Stimulated activated CD8-positive, alpha-beta memory T cell treated with anti-CD3 and anti-CD28 coated beads, Interleukin-7, amount 100 ng/mL, for 48 hours (primary cell): Measurements from ENCODE around the gene GNAQ.

Experiments
- DNase-seq, 2 donors: peaks; one replicate each; pipeline ENCODE4 v3.0.0-alpha.2; 2020; ENCODE audit warnings: low read depth in 1 of 2; ENCODE audit errors: extremely low read depth in 1 of 2

The GNAQ gene

DNA sequence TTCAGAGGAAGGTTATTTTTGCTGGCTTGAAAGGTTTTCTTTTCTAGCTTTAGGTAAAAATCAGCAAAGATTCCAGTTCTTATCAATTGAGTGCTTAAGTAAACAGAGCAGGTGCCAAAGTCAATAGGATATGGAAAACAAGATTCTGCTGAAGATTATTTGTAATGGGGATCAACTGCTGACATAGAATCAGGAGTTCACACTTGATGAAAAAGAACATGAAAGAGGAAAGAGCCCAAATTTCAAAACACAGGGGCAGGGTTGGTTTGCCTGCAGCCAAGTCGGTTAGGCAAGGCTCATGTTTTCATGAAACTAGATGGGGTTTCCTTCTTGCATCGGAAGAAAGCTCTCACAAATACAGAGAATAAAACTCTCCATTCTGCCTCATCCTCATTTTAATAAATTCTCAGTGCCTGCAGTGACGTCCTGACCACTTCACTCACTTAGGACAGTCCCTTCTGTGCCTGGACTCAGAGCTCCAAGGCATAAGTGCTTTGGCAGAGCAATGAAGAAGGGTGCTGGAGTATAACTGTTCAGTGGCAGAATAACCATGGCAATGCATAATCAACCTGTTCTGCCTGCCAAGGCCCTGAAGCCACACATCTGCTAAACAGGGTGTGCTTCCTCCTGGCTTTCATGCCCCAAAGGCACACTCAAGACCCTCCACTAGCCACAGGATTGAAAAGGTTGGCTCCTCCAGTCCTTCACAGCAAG lies 179.6 kb downstream of the GNAQ start:
- DNase-seq, result no peak

DNA sequence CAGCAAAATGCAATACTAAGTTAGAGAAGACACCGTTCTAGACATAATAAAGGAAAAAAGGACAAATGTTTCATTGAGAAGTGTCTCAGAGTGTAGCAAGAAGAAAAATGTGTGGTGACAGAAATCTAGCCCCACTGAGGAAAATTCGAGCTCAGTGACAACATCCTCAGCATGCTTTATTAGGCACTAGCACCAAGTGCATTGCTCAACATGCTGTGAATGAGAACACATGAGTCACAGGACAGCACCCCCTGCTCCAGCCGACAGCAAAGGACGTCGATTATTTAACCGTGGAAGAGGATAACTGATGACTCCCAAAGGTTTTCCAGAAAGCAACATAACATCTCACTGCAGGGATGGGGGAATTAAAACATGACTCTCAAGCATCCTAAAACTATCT lies 182.7 kb downstream of the GNAQ start:
- no peak for DNase-seq

DNA sequence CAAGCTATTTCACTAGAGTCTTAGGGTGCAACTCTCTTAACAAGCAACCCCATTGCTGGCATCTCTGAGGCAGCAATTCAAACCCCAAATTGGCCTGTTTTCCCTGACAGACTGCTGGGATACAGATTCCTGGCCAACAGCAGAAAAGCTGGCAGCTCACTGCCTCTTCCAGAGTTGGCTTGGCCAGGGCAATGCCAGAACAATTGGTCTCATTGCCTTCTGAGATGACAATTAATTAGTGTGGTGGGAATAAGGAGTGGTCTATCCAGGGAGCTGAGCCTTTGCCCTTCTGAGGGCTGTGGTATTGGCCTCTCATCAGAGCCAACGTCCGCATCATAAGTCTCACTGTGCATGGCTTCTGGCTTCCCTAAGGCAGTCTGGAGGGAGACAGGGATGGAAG lies 183.2 kb downstream of the GNAQ start:
- DNase-seq, result no peak

DNA sequence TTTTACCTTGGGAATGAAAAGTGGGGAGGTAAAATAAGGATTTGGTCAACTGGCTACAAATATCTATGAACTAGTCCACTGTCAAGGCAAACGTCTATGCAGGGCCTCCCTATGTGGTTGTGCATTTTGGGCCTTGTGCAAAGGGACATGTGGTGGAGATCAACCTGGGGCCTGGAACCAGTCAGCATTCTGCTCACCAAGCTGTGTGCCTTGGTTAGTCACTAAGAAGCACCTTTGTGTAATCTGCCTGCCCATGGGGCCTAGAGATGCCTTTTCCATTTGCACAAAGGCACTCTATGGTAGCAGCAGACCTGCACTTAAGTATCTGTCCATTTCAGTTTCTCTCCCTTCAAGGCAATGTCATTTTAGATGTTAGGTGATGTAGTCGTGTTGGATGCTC lies 184.0 kb downstream of the GNAQ start:
- DNase-seq, result no peak

DNA sequence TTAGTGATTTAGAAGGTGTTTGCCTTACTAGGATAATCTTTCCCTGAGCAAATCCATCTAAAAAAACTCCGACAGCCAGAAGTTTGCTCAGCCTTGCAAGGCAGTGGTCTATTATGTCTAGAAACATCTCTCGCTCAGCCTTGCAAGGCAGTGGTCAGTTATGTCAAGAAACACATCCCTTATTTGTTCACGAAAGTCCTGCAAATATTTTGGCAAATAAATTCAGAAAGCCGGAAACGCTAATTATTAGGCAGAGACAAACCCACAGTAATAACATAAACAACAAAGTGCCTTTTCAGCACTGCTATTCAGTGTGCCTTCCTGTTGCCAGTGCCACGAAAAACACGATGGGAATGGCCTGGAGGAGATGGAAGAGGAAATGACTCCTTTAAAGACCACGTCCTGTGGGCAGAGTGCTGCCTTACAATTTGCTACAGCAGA lies 184.5 kb downstream of the GNAQ start:
- no peak for DNase-seq

DNA sequence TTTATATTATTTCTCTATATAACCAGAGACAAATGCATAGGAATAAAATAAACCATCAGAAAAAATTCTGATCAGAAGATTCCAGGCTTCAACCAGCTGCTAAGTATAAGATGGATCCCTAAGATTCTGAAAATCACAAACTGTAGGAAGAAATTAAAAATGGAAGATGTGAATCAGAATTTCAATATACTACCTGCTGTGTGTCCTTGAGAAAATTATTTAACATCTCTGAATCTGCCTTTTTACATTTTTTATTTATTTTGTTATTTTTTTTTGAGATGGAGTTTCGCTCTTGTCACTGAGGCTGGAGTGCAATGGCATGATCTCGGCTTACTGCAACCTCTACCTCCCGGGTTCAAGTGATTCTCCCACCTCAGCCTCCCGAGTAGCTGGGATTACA lies 187.2 kb downstream of the GNAQ start:
- no peak for DNase-seq

DNA sequence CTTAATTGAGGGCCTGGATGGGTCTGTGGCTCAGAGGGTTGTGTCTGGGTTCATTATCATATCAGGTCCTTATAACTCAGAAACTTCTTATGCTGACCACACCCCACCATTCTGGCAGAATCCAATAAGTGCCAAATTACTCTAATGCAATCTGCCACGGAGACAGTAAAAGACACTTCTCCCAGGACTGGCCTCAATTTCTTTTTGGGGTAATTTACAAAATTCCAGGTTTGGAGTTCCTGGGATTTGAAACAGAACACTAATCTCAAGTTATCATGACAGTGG lies 187.8 kb downstream of the GNAQ start:
- no peak for DNase-seq

DNA sequence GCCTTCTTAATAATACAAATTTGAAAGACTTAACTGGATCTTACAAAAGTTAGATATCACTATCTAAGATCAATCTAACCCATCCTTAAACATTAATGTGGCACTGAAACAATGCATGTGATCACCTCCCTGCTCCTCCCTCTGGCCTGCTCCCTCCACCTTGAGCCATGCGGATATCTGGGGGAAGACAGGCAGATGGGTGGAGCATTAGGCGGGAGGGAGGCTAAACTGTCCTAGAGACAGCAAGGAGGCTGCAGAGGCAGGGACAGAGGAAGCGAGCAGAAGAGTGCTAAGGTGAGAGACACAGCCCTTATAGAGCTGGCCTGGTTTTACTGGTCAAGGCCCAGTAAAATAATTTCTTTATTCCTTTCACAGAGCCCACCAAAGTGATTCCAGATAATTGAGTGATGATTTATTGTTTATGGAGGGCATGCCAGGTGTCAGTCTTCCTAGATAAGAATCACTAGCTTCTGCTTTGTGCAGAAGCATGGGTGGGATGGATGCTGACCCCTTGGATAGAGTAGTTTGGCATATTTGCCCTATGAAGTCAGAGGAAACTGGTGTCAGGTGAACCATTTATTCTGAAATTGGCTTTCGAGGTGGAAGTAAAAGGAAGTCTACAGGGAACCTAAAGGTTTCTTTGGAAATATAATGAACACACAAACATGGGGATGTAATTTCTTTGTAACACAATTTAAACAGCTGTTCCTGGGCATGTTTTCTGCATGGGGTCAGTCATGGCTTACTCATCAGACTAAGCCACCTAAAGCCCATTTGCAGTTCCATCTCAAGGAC lies 188.3 kb downstream of the GNAQ start:
- no peak for DNase-seq

DNA sequence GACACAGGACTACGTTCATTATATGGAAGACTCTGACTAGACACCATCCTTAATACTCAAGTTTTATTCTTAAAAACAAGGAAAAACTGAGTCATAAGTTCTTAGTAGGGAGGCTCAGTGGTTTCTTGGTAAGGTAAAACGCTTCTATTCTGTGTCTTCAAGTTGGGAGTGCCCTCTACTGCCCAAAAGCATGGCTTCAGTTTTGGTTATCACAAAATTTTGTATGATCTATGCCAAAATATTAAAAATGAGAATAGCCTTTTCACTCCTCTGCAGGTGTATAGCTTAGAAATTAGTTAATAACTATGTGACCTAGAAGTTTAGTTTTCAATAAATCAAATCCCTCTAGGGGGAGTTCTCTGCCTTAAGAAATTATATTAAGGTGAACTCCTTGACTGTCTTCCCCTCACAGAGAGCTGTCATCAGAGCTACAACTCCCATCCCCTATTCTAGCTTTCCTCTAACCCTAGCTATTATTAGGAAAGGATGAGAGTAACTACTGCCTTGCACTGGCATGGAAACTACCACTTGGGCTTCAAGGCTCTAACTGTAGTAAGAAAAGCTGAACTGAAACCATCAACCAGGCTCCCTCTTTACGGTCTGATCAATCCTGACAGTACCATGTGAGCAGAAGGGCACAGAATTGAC lies 189.7 kb downstream of the GNAQ start:
- no peak for DNase-seq

DNA sequence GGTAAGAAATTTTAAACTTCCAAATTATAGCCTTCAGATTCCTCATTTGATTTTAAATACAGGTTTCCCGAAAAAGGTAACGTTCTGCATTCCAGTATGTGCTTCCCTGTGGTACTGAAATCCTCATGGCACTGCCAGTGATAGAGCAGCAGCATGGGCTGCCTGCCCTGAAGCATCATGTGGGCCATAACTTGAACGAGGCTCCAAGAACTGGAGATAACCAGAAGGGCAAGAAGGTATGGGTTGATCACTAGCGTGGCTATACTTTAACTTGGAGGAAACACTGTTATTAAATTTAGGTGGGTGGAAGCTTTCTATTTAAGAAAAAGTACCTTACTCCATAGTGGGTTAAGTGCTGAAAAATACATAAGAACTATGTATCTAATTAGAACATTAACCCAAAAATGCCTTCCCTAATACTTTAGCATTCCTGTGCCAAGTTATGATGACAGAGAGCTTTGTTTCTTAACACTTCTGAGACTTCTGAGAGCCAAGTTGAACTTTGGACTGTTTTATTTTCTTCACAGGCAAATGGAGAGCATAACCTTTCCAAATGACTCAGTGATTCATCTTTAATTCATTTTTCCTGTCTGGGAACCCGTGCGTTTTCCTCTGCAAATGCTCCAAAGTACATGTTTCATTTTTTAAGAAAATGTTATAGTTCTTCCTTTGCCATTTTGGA lies 192.0 kb downstream of the GNAQ start:
- no peak for DNase-seq

DNA sequence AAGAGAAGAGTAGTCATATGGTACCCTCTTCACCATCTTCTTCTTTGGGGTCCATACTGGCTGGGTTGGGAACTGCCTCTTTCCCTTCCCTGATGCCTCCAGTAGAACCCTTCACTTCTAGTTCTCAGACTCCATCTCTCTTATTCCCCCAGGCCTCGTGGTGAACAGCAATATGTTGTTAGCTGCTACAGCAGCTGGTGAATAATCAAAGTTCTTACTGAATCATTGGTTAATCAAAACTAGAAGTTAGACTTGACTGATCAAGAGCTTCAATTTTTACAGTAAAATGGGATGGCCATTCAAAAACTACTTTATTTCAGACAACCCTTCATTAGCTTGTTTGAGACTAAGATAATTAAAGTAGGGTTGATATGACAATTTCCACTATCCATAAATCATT lies 192.6 kb downstream of the GNAQ start:
- no peak for DNase-seq

DNA sequence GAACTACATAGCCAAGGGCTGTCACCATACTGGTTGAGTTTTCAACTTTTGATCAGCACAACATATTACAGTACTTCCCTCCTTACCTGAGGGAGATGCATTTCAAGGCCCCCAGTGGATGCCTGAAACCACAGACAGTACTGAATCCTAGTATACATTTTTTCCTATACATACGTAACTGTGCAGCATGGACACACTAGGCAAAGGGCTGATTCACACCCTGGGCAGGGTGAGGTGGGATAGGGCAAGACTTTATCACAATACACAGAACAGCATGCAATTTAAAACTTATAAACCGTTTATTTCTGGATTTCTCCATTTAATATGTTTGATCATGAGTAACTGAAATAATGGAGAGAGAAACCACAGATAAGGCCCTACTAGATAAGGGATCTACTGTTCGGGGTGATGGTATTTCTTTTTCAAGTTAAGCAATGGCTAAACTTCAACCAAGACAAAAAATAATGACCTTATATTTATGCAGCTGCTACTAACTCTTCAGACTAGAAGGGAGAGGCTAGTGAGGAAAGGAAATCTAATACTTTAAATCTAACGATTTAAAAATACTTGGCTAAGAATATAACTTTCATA lies 196.6 kb downstream of the GNAQ start:
- DNase-seq, result no peak

DNA sequence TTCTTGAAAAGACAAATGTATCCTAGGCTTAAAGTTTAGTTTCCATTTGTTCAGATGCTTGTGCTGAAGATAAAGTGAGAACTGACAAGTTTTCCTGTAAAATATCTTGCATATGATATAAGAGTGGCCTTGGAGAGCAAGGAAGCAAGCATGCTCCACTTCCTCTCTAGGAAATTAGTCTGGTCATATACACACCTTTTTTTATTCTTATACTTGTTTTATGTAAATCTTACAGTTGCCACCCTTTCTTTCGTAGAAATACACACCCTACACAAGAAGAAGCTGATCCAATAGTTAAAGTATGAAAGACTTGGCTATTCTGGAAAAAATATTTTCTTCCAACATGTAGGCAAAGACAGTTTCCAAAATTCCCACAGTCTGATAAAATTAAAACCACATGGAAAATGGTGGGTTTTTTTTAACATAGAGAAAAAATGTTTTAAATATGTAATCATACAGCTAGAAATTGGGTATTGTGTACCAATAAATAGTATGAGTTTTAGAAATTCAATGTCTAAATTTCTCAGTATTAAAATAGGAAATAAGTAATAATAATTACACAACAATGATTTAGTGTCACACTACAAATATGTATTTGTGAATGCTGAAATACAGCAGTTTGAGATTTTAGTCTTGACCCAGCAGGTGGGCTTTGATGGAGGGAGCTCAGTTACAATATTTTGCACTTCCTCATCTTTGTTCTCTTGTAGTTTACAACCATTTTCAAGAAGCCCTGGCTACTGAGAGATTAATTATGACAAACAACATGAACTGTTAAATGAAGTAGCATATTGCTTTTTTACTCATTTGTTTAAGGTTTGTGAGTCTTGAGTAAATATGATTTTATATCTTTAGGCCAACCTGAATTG lies 197.8 kb downstream of the GNAQ start:
- no peak for DNase-seq

DNA sequence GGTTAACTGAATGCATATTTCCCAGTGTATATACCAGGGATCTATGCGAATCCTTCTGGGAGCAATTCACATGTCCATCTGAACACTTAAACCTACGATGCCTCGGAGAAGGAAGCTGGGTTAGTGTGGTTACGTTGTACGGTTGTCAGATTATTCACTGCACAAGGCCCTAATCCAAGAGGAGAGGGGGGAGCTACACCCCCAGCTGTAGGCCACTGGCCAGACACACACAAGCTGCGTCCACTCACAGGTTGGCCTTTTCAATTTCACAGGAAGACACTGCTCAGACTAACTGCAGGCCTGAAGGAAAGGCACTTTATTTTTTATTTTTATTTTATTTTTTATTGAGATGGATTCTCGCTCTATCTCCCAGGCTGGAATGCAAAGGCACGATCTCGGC lies 199.0 kb downstream of the GNAQ start:
- no peak for DNase-seq

DNA sequence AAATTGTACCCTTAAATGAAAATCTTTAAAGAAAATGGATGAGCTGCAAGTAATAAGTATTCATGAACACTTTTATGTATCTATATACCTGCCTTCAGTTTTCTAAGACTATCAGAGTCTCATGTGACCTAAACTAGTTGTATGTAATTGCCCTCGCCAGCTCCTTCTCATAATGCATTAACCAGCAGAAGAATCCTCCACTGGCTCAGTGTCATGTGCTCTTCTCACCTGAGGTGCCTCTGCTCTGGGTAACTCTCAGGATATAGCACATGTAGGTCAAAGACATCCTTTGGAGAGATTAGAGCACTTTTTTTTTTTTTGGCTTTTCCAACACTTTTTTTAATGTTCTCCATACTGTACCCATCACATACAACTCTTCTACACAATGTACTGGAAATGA lies 199.8 kb downstream of the GNAQ start:
- DNase-seq, result no peak

DNA sequence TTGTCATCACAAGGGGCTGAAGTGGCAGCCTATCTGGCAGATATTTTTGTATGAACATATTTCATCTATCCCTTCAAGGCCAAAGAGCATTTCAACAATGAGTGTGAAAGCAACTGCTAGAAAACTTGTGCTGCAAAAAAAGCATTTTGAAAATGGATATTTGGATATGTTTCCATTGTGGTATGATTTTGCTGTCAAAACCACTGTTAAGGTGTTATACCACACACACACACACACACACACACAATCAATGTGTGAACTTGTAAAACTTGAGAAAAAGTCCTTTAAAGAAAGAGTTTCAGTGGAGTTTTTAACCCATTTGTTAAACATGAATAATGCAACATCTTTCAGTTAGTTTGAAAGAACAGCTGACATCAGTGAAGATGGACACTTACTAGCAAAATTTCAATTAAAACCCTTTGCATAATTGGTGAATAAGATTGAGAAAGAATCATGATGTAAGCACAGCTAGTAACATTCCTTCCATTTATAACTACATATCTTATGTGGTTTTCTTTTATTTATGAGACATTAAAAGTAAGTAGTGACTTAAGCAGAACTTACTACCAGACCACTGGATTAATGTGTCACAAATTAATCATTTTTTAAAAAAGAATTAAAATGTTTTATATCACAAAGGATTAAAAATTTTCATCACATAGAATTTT lies 200.9 kb downstream of the GNAQ start:
- no peak for DNase-seq

DNA sequence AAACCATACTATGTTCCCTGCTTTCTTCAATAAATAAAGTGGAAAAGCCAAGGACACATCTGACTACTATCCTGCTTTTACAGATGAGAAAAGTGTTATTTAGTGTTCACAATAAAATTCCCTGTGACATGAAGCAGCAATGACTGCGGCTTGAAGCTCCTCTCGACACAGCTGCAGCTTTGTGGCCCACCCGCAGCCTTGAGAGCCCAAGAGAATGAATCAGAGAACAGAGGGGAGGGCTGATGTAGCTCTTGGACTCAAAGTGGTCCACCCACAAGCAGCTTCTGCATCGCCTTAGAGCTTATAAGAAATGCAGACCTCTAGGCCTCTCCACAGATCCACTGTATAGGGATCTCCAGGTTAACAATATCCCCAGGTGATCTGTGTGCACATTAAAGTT lies 202.2 kb downstream of the GNAQ start:
- DNase-seq, result no peak

DNA sequence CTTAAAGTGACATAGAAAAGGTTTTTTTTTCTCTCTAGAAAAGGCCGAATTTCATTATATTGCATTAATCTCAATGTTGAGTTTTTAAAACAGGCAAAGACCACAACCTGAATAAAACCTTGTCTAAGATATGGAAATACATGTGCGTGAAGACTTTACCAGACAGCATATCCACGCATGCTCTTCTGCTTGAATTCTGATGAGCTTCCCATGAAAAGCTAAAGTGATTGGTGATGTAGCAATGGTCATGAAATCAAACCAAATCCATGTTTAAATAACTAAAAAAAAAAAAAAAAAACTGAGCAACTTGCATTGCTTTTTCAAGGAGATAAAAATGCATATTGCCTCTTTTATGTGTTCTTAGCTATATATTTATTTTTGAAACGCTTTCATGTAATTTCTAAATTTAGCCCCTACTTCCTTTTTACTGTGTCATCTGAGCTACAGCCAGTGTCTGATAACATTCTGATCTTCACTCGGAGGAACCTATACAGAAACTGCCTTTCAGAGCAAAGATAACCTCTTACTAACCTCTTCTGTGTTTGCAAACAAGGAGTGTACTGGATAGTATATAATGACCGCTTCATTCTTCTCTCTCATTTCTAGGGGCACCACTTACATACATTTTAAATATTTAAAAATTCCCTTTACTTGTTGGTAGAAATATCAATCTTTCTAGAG lies 204.4 kb downstream of the GNAQ start:
- no peak for DNase-seq

DNA sequence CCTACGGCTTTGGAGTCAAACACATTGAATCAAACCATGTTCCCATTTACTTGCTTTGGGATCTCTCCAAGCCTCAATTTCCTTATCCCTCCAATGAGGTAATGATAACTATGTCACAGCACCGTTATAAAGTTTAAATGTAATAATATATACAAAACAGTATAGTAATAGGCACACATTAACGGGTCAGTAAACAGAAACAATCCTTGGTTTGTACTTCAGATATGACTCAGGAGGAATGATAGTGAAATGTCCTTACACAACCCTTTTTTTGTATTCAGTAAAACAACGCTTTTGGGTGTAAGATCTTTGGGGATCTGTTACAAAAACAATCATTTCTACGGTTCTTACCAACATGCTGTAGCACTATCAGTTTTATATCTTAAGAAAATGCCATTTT lies 205.0 kb downstream of the GNAQ start:
- DNase-seq, result no peak
